Measurements from ENCODE around the gene C1QTNF4.
A peak's percentile ranks its signal among the peaks of the same experiment; 100 is the strongest.
"Not testable (repeated sequence)": the region's sequence is repeated elsewhere in the genome, so short reads cannot be mapped to it uniquely, and the experiment has no call there.

Gene C1QTNF4

GRCh38 chr11:47593934-47594855, at the start of gene C1QTNF4:
C1QTNF4 (minus strand) TSS chr11:47594411; CDS start chr11:47590810, 3,601 bp downstream.
- no peak for DNase-seq (ENCODE audit: low read depth)

- peak; percentile 95 for DNase-seq (ENCODE audit: low read depth)
Measured at GRCh38 chr11:47642099-47642855, 48.1 kb upstream of the C1QTNF4 start, which contains the start of gene MTCH2. MTCH2 (minus strand) TSS chr11:47642559; CDS start chr11:47642465, 94 bp downstream.

GRCh38 chr11:47641600-47642098, 47.4 kb upstream of the C1QTNF4 start:
- DNase-seq (ENCODE audit: low read depth), result no peak

GRCh38 chr11:47640506-47640905, 46.3 kb upstream of the C1QTNF4 start:
- DNase-seq (ENCODE audit: low read depth), result not testable (repeated sequence)

- DNase-seq (ENCODE audit: low read depth), result not testable (repeated sequence)
Measured at GRCh38 chr11:47636331-47636730, 42.1 kb upstream of the C1QTNF4 start.

- DNase-seq (ENCODE audit: low read depth), result no peak
Measured at GRCh38 chr11:47631473-47631872, 37.3 kb upstream of the C1QTNF4 start.

- no peak for DNase-seq (ENCODE audit: low read depth)
Measured at GRCh38 chr11:47628026-47628425, 33.8 kb upstream of the C1QTNF4 start.

GRCh38 chr11:47626234-47626633, 32.0 kb upstream of the C1QTNF4 start:
- DNase-seq (ENCODE audit: low read depth), result no peak

GRCh38 chr11:47620836-47621378, 26.7 kb upstream of the C1QTNF4 start:
- no peak for DNase-seq (ENCODE audit: low read depth)

GRCh38 chr11:47617417-47617809, 23.2 kb upstream of the C1QTNF4 start:
- DNase-seq (ENCODE audit: low read depth), result no peak

- DNase-seq (ENCODE audit: low read depth), result no peak
Measured at GRCh38 chr11:47616726-47617416, 22.7 kb upstream of the C1QTNF4 start.

GRCh38 chr11:47615249-47615648, 21.0 kb upstream of the C1QTNF4 start:
- DNase-seq (ENCODE audit: low read depth), result no peak

GRCh38 chr11:47611348-47611794, 17.2 kb upstream of the C1QTNF4 start:
- no peak for DNase-seq (ENCODE audit: low read depth)

- DNase-seq (ENCODE audit: low read depth), result no peak
Measured at GRCh38 chr11:47609675-47610074, 15.5 kb upstream of the C1QTNF4 start.

GRCh38 chr11:47607380-47607779, 13.2 kb upstream of the C1QTNF4 start:
- no peak for DNase-seq (ENCODE audit: low read depth)

- DNase-seq (ENCODE audit: low read depth), result no peak
Measured at GRCh38 chr11:47606731-47607130, 12.5 kb upstream of the C1QTNF4 start.

- DNase-seq (ENCODE audit: low read depth), result no peak
Measured at GRCh38 chr11:47605921-47606320, 11.7 kb upstream of the C1QTNF4 start.

GRCh38 chr11:47603295-47603694, 9.1 kb upstream of the C1QTNF4 start:
- DNase-seq (ENCODE audit: low read depth), result no peak

GRCh38 chr11:47599902-47600301, 5.7 kb upstream of the C1QTNF4 start:
- DNase-seq (ENCODE audit: low read depth), result no peak

- DNase-seq (ENCODE audit: low read depth), result no peak
Measured at GRCh38 chr11:47595967-47596366, 1.8 kb upstream of the C1QTNF4 start.

- no peak for DNase-seq (ENCODE audit: low read depth)
Measured at GRCh38 chr11:47595029-47595428, 818 bp upstream of the C1QTNF4 start.

- no peak for DNase-seq (ENCODE audit: low read depth)
Measured at GRCh38 chr11:47593492-47593933, 698 bp downstream of the C1QTNF4 start.
